Endothelial cell of umbilical vein (primary cell): ENCODE results near the gene MANEAL. TPM values are rescaled to one million over a fixed set of nuclear protein-coding genes. Genes with fewer than 3 reads are reported as not detected.

Experiments
- BruUV-seq: library from RNA; stranded (reverse); fragments of 400-500 nt; replicated peaks from 2 replicates; lab custom pipeline; 2021; lab: Mats Ljungman, UMichigan
- CTCF ChIA-PET: fragments of 300-600, 350-600 bp; sonication (Branson Sonifier 250); formaldehyde crosslinking; loops from one replicate; lab custom pipeline; 2021; ENCODE audit warnings: antibody characterized with exemption, inconsistent platforms; lab: Charles Lee
- POLR2A ChIA-PET: fragments of 300-600, 350-600 bp; sonication (Branson Sonifier 250); formaldehyde crosslinking; loops from one replicate; lab custom pipeline; 2021; ENCODE audit warnings: antibody characterized with exemption, inconsistent platforms; lab: Charles Lee
- DNase-seq: peaks from one replicate; pipeline ENCODE4 v3.0.0-alpha.2; 2011; ENCODE audit warnings: low read depth, low spot score
- FAIRE-seq: peaks from 2 replicates; lab custom pipeline; 2011; peaks lifted over from hg19 to GRCh38; lab: Jason Lieb, UNC
- H2AFZ ChIP-seq: 2 replicates; pipeline ENCODE4 v1.6.0; 2012; ENCODE audit warnings: low read depth, low read length, control low read depth, inconsistent platforms
- H3K27ac ChIP-seq: 2 replicates; pipeline ENCODE4 v1.5.1; 2011; ENCODE audit warnings: low read depth, mild to moderate bottlenecking, control low read depth, low read length, moderate library complexity; ENCODE audit not compliant: insufficient read depth
- H3K27me3 ChIP-seq, 2 experiments: 2 replicates each; pipeline versions ENCODE4 v1.6.0 to v1.6.1; 2011; ENCODE audit warnings: low read length in 2 of 2, mixed read lengths in 1 of 2; ENCODE audit not compliant: control insufficient read depth in 2 of 2, insufficient read depth in 2 of 2
- H3K36me3 ChIP-seq, 2 experiments: 2 replicates in 1 of 2; 3 replicates in 1 of 2; pipeline ENCODE4 v1.5.1; 2011; ENCODE audit warnings: low read length in 2 of 2, mild to moderate bottlenecking in 1 of 2, moderate library complexity in 1 of 2; ENCODE audit not compliant: control insufficient read depth in 2 of 2, insufficient read depth in 2 of 2; ENCODE audit errors: extremely low read depth in 1 of 2
- H3K4me1 ChIP-seq: 3 replicates; pipeline ENCODE4 v1.5.1; 2011; ENCODE audit warnings: mild to moderate bottlenecking, low read length; ENCODE audit not compliant: control insufficient read depth, insufficient read depth; ENCODE audit errors: extremely low read depth
- H3K4me2 ChIP-seq: 2 replicates; pipeline ENCODE4 v1.6.1; 2011; ENCODE audit warnings: low read length, control low read depth, mixed read lengths; ENCODE audit not compliant: insufficient read depth
- H3K4me3 ChIP-seq, 3 experiments: fragments of 200-600 bp in 1 of 3; sonication (generic), shearing (Covaris generic) in 1 of 3; replicated peaks in 1 of 3; 2 replicates each; pipeline ENCODE4 v1.5.1; 2011 to 2016; ENCODE audit warnings: control low read depth in 3 of 3, low read length in 3 of 3, mild to moderate bottlenecking in 2 of 3, inconsistent platforms in 1 of 3, low read depth in 1 of 3, moderate library complexity in 1 of 3; ENCODE audit not compliant: insufficient read depth in 1 of 3
- H3K79me2 ChIP-seq: 2 replicates; pipeline ENCODE4 v1.6.0; 2012; ENCODE audit warnings: low read length, inconsistent platforms; ENCODE audit not compliant: control insufficient read depth, insufficient read depth
- H3K9ac ChIP-seq: replicated peaks from 2 replicates; pipeline ENCODE3; 2011; ENCODE audit warnings: low read length, control low read depth; ENCODE audit not compliant: insufficient read depth; ENCODE audit errors: extremely low read depth
- H3K9me1 ChIP-seq: replicated peaks from 3 replicates; pipeline ENCODE4 v1.6.0; 2011; ENCODE audit warnings: mild to moderate bottlenecking, low read length; ENCODE audit not compliant: control insufficient read depth, insufficient read depth; ENCODE audit errors: extremely low read depth
- H3K9me3 ChIP-seq: replicated peaks from 2 replicates; pipeline ENCODE4 v1.5.1; 2012; ENCODE audit warnings: low read length, inconsistent platforms; ENCODE audit not compliant: control insufficient read depth, insufficient read depth
- H4K20me1 ChIP-seq: replicated peaks from 2 replicates; pipeline ENCODE3; 2011; ENCODE audit warnings: mild to moderate bottlenecking, low read length; ENCODE audit not compliant: control insufficient read depth, insufficient read depth; ENCODE audit errors: extremely low read depth
- EZH2 ChIP-seq: IDR thresholded peaks from 2 replicates; pipeline ENCODE4 v1.6.1; 2012; ENCODE audit warnings: borderline replicate concordance, low read depth, mild to moderate bottlenecking, moderate library complexity, low read length, inconsistent platforms; ENCODE audit not compliant: severe bottlenecking
- FOS ChIP-seq: IDR thresholded peaks from 2 replicates; pipeline ENCODE4 v1.6.1; 2011; ENCODE audit warnings: mild to moderate bottlenecking, low read length, moderate library complexity, borderline replicate concordance; ENCODE audit not compliant: insufficient read depth
- GATA2 ChIP-seq: IDR thresholded peaks from 2 replicates; pipeline ENCODE4 v1.7.0; 2011; ENCODE audit warnings: low read depth, mild to moderate bottlenecking, moderate library complexity, mixed read lengths, low read length; ENCODE audit not compliant: insufficient read length, insufficient read depth
- JUN ChIP-seq: IDR thresholded peaks from 2 replicates; pipeline ENCODE4 v1.6.1; 2011; ENCODE audit warnings: borderline replicate concordance, low read depth; ENCODE audit not compliant: insufficient read length, insufficient read depth
- MYC ChIP-seq: IDR thresholded peaks from one replicate; pipeline ENCODE4 v1.6.1; 2011; ENCODE audit warnings: mild to moderate bottlenecking, low read depth, low read length
- POLR2A ChIP-seq: IDR thresholded peaks from 2 replicates; pipeline ENCODE4 v1.6.1; 2012; ENCODE audit warnings: low read depth, mild to moderate bottlenecking, control low read depth, low read length
- POLR2AphosphoS5 ChIP-seq: IDR thresholded peaks from 2 replicates; pipeline ENCODE4 v1.6.1; 2012; ENCODE audit warnings: low read depth, mild to moderate bottlenecking, control low read depth, low read length, moderate library complexity; ENCODE audit not compliant: insufficient read depth
- dilution Hi-C: fragments of 300-500 bp; cut with MboI; formaldehyde crosslinking; loops from one replicate; pipeline ENCODE4 v1.15.0; 2019; ENCODE audit warnings: low sequenced_read_pairs; ENCODE audit not compliant: extremely low pct_ligation_motif_present
- intact Hi-C: fragments of 100-400 bp; cut with micrococcal nuclease; formaldehyde crosslinking; loops from one replicate; pipeline ENCODE4 v1.10.0; 2022
- polyA plus RNA-seq, 4 experiments: library from polyadenylated mRNA; depleted of rRNA in 3 of 4; stranded (reverse) in 3 of 4; unstranded in 1 of 4; fragments of >200 nt; gene quantifications; 2 replicates each; pipeline versions ENCODE4 v1.2.1 to v1.2.3, GENCODE V29; 2011 to 2012; ENCODE audit warnings: missing spikeins in 1 of 4
- total RNA-seq: library from RNA; stranded (reverse); gene quantifications from 2 replicates; pipeline ENCODE4 v1.2.3, GENCODE V29; 2021
- TF ChIP-seq, protein P1 (sequence below): IDR thresholded peaks from 2 replicates; pipeline ENCODE4 v1.6.1; 2011; ENCODE audit not compliant: insufficient read depth, insufficient read length
- TF ChIP-seq, protein P2 (sequence below), 2 donors: IDR thresholded peaks; 1 replicate in 1 of 2; 2 replicates in 1 of 2; pipeline ENCODE4 v1.5.1; 2011; ENCODE audit warnings: low read length in 2 of 2, mild to moderate bottlenecking in 2 of 2, moderate library complexity in 2 of 2, control low read depth in 1 of 2, inconsistent platforms in 1 of 2, low read depth in 1 of 2; ENCODE audit not compliant: insufficient read depth in 1 of 2; ENCODE audit errors: extremely low read depth in 1 of 2

Gene MANEAL
- total and polyA plus RNA-seq, 2 donors (not counting 3 experiments of a cell fraction or from before 2014, with no cell fraction given): 0.66 to 1.3 TPM

DNA sequence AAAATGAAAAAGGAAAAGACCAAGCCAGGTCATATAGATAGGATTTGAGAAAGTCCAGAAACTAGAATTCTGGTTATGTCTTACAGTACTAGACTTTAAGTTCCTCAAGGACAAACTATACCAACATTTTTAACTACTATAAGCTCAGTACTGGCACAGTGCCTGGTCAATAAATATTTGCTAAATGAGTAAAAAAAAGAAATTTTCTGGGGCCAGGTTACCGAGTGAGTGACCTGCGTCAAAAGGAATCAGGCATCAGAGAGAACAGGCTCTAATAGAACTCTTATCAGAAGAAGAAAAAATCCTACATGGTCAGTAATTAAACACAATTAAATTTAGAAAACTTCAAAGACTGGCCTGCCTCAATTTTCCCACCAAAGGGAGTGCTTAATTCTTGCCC is 38.2 kb downstream of the MANEAL start:
- intact Hi-C loops: no loop called here
- dilution Hi-C loops: no loop called here

More for the DNA sequence above, 38.2 kb downstream of the MANEAL start:
- Histone ChIP-seq H3K27ac (no peak overlapping the region), H3K9me3 (no peaks in the 10 kb centered on the region), H3K79me2 (no peaks in the 10 kb centered on the region), H3K4me3 (no peak overlapping the region), H3K4me2 (no peak overlapping the region), H2AFZ (no peak overlapping the region), H3K9me1 (no peaks in the 10 kb centered on the region), H4K20me1 (no peaks in the 10 kb centered on the region), H3K4me1 (no peaks in the 10 kb centered on the region), H3K9ac (no peak overlapping the region), H3K36me3 (peaks cover 14 to 16% of the 10 kb centered on the region in 2 experiments), H3K27me3 (no peaks in the 10 kb centered on the region)
- ChIA-PET POLR2A (no interaction called here), CTCF (interaction anchor here (0.7 kb wide), 1 partner anchor 28 kb away, joined by 3 read pairs; the partner anchor contains the start of gene MTF1)
- FAIRE-seq: no peak
- no peak for DNase-seq
- BruUV-seq: no TSS peak
- no peak for TF ChIP-seq MYC
- no peak for TF ChIP-seq GATA2
- no peak for TF ChIP-seq JUN
- no peak for TF ChIP-seq FOS
- TF ChIP-seq, protein P1, sequence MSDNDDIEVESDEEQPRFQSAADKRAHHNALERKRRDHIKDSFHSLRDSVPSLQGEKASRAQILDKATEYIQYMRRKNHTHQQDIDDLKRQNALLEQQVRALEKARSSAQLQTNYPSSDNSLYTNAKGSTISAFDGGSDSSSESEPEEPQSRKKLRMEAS: no peak
- TF ChIP-seq POLR2AphosphoS5: no peak
- TF ChIP-seq, protein P2, sequence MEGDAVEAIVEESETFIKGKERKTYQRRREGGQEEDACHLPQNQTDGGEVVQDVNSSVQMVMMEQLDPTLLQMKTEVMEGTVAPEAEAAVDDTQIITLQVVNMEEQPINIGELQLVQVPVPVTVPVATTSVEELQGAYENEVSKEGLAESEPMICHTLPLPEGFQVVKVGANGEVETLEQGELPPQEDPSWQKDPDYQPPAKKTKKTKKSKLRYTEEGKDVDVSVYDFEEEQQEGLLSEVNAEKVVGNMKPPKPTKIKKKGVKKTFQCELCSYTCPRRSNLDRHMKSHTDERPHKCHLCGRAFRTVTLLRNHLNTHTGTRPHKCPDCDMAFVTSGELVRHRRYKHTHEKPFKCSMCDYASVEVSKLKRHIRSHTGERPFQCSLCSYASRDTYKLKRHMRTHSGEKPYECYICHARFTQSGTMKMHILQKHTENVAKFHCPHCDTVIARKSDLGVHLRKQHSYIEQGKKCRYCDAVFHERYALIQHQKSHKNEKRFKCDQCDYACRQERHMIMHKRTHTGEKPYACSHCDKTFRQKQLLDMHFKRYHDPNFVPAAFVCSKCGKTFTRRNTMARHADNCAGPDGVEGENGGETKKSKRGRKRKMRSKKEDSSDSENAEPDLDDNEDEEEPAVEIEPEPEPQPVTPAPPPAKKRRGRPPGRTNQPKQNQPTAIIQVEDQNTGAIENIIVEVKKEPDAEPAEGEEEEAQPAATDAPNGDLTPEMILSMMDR (IDR thresholded peaks at IDR 0.05; ENCODE audit: extremely low read depth in 1 of 2, insufficient read depth in 1 of 2, low read depth in 1 of 2, low read length in 2 of 2): no peak
- TF ChIP-seq POLR2A: no peak
- no peak for TF ChIP-seq EZH2
